GM18508 (cell line): ENCODE data around the gene PRKCE.

Experiments
- ATAC-seq: cut with Tn5 transposase; IDR thresholded peaks from one replicate; pipeline ENCODE4 v1.9.1; 2021; ENCODE audit warnings: moderate number of reproducible peaks; ENCODE audit not compliant: insufficient read depth, unreplicated experiment

Gene PRKCE

DNA sequence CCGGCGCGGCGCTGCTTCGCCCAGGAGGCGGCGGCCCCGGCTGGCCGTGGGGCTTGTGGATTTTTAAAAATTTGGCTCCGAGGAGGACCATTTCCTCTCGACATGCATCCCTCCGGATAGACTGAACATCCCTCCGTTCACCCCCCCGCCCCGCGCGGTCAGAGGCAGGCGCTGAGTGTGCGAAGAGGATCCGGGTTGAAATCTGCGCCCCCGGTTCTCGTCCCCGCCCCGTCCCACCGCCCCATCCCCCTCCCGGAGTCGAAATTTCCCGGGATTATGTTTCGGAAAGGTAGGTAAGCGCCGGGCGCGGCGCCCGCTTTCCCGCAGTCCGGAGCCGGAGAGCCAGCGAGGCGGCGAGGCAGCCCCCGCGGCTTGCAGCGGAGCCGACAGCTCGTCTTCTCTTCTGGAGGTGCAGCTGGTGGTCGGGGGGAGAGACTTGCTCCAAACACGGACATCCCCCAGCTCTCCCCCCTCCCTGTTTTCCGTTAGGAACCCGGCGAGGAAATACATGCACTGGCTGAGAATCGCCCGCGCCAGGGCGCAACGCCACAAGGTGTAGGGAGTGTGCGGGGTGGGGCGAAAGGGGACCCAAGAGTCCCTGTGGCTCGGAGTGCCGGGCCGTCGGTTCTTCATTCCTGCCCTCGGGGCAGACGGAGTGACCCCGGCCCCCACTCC is at the start of gene PRKCE:
PRKCE (plus strand) TSS at position 261 of the 675 bp plus-strand sequence.
- no peak for ATAC-seq

DNA sequence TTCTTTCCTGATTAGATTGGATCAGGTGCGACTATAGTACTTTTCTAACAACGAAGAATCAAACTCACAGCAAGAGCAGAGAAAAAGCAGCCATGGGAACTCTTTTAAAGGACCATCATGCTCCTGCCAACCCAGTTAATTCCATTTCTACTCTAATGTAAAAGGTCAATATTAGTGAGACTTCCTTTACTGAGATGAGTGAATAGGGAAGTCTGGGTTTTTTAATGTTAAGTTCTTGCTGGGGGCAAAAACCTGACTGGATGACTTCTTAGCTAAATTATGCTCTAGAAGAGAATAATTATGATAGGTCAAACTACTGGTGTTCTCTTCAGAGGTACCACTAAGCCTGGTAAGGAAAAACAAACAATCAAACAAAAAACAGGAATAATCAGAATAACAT is 48.9 kb upstream of the PRKCE start:
- ATAC-seq, result no peak

DNA sequence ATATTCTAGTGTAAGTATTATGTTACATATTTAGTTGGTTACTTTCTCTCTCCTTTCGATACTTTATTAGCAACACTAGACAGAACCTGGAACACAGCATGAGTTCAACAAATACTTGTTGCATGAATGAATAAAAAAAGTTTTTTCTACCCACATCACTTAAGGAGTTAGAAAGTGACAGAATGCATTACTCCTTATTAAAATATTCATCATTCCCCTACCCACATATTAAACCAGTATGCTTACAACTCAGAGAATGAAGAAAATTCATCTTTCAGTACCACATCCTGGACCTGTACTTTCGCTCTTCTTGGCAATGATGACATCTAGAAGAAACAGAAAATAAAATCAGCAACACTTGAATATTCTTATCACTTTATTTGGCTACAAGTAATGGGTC is 46.4 kb upstream of the PRKCE start:
- ATAC-seq, result no peak

DNA sequence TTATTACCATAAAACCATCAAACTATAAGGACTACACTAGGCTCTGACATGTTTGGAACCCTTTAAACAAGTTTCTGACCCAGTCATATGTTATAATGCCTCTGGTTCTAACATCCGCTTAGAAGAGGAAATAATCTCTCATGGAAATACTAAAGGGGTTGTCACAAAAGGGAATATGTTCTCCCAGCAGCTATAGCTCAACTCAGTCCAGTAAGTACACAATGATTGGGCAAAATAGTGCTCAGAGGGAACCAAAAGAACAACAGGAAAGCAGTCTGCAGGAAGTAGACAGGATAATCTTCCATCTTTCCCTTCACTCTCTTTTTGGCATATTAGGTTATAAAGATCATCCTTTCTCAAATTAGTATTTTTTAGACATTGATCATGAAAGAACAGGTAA is 44.7 kb upstream of the PRKCE start:
- ATAC-seq, result no peak

DNA sequence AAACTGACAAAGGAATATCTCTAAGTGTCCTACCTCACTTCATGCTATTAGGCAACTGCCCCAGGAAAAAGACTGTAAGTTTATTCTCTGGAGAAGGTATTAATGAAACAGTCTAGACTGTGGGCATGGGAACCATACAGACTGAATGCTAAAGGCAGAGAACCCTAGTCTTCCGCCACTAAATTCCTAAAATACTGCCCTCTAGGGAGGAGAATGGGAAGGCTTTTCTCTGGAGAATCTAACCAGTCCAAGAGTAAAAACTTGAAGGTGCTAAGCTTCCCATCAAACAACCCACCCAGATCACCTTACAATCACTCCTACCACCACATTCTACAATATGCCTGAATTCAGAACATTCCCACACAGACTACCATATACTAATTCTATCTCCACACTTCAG is 43.8 kb upstream of the PRKCE start:
- ATAC-seq, result no peak

DNA sequence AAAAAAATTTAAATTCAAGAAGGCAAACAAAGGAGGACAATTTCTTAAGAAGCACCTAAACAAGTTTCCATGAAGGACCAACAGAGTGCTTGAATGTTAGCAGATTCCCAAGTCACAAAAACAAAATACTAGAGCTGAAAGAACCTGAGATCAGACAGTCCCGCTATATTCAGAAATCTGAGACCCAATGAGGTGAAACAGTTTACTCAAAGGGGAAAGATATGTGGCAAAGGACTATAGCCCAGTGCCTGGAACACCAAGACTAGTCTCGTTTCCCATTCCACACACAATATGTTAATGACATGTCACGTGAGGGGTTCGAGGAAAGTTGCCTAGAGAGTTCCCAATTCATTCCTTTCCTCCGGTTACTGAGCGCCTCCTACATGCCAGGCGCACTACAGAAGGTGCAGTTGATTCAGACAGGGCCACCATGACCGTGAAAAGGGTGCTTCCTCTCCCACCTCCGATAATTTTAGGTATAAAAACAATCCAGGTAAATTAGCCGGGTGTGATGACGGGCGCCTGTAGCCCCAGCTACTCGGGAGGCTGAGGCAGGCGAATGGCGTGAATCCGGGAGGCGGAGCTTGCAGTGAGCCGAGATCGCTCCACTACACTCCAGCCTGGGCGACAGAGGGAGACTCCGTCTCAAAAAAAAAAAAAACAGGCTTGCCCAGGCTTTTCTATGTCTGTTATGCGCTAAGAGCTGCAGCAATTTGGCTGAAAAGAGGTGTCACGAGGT is 41.0 kb upstream of the PRKCE start:
- peak; percentile 26 for ATAC-seq

DNA sequence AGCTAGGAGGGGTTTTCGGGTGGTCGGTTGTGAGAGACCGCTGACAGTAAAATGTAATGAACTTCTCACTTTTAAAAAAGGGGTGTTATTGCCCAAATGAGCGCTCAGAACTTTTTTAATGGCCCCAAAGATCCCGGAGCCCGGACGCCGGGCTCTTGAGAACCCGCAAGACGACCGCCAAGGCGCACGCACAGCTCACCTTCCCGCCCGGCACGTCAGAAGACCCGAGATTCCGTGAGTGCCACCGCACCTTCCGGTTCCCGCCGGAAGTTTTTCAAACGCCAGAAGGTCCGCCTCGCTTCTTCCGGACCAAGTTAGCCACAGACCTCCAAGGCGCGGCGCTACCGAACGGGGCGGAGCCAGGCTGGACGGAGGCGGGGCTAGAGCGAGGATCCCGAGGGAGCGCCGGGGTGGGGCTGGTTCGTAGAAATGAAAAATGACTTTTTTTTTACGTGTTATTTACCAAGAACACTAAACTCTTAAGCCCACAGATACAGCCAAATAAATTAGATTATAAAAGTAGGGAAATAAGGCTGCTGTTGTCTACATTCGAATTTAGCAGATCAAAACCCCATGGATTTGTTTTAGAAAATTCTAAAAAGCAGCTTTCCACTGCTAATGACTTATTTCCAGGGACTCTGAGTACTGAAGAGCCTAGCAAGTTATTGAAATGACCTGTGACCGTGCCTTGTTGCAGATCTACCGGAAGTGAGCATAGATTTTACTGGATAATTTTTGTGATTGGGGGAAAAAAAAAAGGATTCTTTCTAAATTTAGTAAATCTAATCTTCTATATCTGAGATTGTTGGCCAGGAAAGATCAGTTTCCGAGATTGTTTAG is 40.2 kb upstream of the PRKCE start, which contains the start of gene SRBD1:
SRBD1 (minus strand) TSS at position 248 of the 840 bp plus-strand sequence. CDS start 5,826 bp downstream, outside the sequence.
- peak; percentile 43 for ATAC-seq

DNA sequence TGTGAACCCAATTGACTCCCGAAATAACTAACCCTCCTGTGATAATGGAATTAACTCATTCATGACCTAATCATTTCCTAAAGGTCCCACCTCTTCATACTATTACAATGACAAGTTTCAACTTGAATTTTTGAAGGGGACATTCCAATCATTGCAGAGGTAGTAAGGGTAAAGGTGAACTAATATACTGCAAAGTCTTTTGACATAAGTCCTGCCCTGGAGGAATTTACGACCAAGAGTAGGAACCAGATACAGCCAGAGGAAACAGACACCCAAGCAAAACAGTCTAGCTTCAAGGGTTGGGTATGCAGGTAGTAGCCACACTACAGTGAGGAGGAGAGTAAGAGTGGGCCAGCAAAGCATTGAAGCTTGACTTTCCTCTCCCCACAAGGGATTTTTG is 39.2 kb upstream of the PRKCE start:
- ATAC-seq, result no peak

DNA sequence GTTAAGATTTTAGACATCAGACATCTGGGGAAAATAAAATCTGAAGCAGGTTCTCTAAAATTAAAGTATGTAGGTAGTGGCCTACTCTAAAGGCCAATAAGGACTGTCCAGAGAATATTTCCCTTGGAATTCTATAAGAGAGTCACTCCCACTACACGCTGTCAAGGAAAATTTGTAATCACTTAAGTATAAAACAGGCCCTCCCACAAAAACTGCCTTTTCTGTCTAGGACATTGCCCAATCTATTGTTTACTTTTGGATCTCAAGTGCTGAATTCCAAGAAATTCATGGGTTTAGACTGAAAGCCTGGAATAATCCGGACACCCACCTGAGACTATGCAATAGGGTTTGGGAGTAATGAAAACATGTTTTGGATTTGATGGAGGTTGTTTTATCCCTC is 38.7 kb upstream of the PRKCE start:
- ATAC-seq, result no peak

DNA sequence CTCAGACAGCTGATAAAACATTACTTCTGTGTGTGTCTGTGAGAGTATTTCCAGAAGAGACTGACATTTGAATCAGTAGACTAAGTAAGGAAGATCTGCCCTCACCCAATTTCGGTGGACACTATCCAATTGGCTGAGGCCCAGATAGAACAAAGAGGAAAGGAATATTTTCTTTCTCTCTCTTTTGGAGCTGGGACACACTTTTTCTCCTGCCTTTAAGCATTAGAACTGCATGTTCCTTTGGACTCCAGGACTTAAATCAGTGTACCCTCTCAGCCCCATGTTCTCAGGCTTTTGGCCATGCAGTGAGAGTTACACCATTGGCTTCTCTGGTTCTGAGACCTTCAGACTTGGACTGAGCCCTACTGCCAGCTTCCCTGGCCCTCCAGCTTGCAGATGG is 37.1 kb upstream of the PRKCE start:
- ATAC-seq, result no peak

DNA sequence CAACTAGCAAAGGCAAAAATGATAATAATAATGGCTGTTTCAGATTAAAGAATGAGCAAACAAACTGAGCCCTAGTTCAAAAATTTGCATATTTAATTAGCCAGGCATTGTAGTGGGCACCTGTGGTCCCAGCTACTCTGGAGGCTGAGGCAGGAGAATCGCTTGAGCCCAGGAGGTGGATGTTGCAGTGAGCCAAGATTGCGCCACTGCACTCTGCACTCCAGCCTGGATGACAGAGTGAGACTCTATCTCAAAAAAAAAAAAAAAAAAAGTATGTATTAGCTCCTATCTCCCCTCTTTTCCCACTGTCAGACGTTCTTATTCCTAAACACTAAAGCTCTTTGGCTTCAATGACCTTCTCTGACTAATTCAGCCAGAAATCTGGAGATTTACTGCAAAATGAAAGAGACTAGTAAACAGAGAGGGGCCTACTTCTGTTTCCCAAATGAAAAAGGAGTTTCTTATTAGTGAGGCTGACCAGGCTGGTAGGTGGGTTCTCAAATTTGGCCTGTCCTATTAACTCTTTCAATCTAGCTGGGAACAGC is 36.5 kb upstream of the PRKCE start:
- no peak for ATAC-seq

DNA sequence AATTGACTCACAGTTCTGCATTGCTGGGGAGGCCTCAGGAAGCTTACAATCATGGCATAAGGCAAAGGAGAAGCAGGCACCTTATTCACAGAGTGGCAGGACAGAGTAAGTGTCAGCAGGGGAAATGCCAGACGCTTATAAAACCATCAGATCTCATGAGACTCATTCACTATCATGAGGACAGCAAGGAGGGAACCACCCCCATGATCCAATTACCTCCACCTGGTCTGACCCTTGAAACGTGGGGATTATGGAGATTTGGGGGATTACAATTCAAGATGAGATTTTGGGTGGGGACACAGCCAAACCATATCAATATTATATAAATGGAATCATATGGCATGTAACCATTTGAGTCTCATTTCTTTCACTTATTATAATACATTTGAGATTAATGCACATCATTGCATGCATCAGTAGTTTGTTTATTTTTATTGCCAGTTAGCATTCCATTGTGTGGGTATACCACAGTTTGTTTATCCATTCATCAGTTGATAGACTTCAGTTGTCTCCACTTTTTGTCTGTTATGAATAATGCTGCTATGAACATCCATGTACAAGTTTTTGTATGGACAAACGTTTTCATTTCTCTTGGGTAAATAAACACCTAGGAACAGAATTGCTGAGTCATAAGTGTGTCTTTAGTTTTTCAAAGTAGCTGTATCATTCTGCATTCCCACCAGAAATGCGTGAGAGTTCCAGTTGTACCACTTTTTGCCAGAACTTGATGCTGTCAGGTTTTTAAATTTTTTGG is 34.6 kb upstream of the PRKCE start:
- no peak for ATAC-seq

DNA sequence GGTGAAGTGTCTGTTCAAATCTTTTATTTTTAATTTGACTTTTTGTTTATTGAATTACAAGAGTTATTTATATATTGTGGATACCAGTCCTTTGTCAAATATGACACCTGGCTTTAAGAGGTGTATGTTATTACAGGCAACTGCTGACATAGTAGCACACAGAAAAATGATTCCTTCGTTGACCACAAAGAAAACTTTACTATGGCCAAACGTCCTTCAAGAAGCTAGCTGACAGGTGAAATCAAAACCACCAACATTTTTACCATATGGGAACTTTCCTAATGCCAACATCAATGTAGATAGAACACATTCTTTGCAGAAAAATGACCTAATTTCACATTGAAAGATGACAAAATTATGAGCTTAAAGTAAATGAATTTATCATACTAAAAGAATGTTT is 34.0 kb upstream of the PRKCE start:
- ATAC-seq, result no peak

DNA sequence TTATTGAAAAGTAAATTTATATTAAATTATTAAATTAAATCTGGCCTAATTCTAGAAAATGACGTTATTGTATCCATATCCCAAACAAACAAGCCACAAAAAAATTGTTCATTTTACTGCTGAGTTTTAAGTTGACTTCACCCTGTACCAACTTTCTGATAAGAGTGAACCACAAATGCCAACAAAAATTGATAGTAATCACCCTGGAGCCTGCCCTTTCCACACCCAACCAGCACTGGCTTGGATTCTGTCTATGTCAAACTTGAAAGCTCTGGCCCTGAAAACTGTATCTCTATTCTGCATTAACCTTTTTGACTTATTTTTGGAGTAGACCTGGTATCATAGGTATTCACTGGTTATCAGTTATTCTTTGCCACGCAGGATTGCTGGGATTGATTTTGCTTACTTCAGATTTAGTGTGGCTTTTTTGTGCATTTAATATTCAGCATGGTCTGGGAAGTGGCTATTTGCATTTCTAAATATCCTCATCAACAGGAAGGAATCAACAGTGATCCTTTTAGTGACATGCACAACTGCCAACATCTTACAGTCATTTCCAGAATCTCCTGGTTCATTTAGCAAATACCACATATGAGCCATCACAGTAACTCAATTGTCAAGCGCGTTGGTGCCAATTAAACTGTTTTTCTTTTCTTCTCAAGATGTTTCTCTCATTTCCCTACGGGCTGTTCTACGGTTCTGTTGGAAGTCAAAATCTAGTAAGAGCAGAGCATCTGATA is 29.0 kb upstream of the PRKCE start:
- no peak for ATAC-seq

DNA sequence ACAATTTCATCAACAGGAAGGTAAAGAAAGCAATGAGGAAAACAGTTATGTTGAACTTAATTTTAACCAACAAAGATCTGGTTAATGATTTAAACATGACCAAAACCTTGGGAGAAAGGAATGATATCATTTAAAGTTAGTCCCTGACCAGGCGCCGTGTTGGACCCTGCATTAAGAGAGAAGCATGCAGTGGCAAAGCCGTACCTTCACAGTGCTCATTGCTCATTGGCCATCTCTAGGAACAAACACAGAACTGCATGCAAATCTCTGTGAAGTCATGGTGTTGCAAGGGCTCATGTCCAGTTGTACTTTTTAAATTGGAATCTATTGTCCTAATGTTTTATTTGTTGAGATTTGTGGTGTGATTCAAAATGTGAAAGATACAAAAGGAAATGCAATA is 28.4 kb upstream of the PRKCE start:
- ATAC-seq, result no peak

DNA sequence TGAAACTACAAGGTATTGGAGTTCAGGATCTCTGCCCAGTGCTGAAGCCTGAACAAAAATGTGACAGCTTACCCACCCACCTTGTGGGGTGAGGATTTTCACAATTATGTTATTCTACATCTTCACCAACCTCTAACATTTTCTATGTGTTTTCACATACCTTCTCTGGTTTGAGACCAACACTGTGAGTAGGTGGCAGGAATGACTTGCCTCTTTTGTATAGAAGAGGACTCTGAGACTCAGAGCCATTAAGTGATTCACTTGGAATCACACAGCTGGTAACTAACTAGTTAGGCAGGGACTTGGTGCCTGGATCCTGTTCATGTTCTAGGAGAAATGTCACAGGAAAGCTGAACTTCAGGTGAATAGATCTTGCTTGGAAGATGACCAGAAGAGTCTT is 25.7 kb upstream of the PRKCE start:
- no peak for ATAC-seq

DNA sequence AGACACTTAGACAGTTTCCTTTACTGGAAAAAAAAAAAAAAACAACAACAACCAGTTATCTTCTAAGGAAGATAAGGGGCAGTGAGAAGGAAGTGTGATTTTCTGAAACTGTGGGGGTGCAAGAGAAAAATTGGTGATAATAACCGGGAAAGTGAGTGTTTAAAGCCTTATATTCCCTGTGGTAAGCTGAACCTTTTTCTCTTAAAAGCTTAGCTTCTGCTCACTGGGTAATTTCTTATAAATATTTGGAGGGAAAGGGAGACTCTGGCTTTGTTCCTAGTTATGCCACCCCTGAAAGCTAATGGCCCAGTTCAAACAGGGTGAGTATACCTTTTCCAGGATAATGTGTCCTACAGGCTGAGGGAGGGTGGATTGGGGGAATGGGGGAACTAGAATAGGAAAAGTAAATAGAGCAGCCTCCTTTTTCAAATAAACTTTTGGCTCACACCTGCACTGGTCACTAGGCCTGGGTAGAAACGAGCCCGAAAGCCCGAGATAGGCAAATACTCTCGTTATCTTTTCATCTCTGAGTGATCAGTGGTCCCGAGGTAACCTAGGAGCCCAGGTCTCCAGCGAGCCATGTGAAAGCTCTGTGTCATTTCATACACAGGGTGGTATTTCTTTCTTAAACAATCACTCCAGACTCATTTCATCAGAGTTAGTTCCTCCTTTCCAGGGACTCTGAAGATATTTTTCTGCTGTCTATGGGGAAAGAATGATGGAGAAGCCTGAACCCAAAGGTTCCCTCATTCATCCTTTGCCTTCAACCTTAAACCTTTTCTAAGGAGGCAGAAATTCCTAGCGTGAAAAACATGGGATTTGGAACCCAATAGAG is 24.9 kb upstream of the PRKCE start:
- ATAC-seq, result no peak

DNA sequence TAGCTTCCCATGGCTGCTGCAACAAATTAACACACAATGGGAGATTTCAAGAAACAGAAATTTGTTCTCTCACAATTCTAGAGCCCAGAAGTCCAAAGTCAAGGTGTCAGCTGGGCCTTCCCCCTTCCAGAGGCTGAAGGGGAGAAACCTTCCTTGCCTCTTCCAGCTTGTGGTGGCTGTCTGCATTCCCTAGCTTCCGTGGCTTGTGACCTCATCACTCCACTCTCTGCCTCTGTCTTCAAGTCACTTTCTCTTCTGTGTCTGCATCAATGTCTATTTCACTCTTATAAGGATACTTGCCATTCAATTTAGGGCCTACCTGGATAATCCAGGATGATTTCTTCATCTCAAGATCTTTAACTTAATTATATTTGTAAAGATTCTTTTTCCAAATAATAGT is 23.6 kb upstream of the PRKCE start:
- no peak for ATAC-seq

DNA sequence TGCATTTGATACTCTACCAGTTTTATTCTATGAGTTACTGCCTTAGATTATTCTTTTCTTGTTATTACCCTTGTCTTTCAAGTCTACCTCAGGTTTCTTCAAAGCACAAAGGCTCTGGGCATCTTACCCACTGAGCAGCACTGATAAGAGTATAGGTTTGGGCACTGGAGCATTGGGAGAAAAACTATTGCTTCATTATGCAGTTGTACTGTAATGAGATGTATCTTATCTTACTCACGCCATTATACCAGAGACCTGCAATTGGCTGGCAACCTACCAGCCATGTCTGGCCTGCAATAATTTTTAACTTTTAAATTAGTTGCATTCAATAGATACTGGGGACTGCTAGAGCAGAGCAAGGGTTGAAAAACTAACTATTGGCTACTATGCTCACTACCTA is 21.5 kb upstream of the PRKCE start:
- no peak for ATAC-seq
